Activated CD8-positive, alpha-beta T cell treated with anti-CD3 and anti-CD28 coated beads, Interleukin-2, amount 10 ng/mL, durations not matched to agents 7 days and 5 days (primary cell): ENCODE results near the gene WBP1. TPM values are rescaled to one million over a fixed set of nuclear protein-coding genes. Genes with fewer than 3 reads are reported as not detected.
"Not testable (repeated sequence)": the region's sequence is repeated elsewhere in the genome, so short reads cannot be mapped to it uniquely, and the experiment has no call there.

ENCODE experiments used
- ATAC-seq: fragments of 150-1000 bp; cut with Tn5 transposase; one replicate; pipeline ENCODE4 v1.10.0; 2021; ENCODE audit warnings: moderate library complexity
- CTCF ChIA-PET: fragments of 350-600 bp; sonication (Branson Sonifier 250); formaldehyde crosslinking; loops from one replicate; lab custom pipeline; 2021; ENCODE audit warnings: antibody characterized with exemption; lab: Charles Lee
- POLR2A ChIA-PET: fragments of 350-600 bp; sonication (Branson Sonifier 250); formaldehyde crosslinking; loops from one replicate; lab custom pipeline; 2021; ENCODE audit warnings: antibody characterized with exemption; lab: Charles Lee
- DNase-seq: peaks from one replicate; pipeline ENCODE4 v3.0.0-alpha.2; 2020
- H3K27ac Mint-ChIP-seq: one replicate; pipeline ENCODE4 v1.8.0; 2021; ENCODE audit warnings: mild to moderate bottlenecking, mixed read lengths
- H3K27me3 Mint-ChIP-seq: one replicate; pipeline ENCODE4 v1.8.0; 2021; ENCODE audit warnings: low read depth, mixed read lengths
- H3K36me3 Mint-ChIP-seq: one replicate; pipeline ENCODE4 v1.8.0; 2021; ENCODE audit warnings: low read depth, mixed read lengths
- H3K4me1 Mint-ChIP-seq: one replicate; pipeline ENCODE4 v1.8.0; 2021; ENCODE audit warnings: low read depth, mixed read lengths
- H3K4me3 Mint-ChIP-seq: one replicate; pipeline ENCODE4 v1.8.0; 2021; ENCODE audit warnings: mild to moderate bottlenecking, mixed read lengths
- H3K9me3 Mint-ChIP-seq: one replicate; pipeline ENCODE4 v1.8.0; 2022; ENCODE audit warnings: mixed read lengths; ENCODE audit not compliant: insufficient read depth
- total RNA-seq, 2 experiments: library from RNA; stranded (reverse); gene quantifications; one replicate each; pipeline ENCODE4 v1.2.3, GENCODE V29; 2021

WBP1 gene
- total RNA-seq, 2 experiments from 2014 or later = 34.0 to 34.3 TPM

DNA sequence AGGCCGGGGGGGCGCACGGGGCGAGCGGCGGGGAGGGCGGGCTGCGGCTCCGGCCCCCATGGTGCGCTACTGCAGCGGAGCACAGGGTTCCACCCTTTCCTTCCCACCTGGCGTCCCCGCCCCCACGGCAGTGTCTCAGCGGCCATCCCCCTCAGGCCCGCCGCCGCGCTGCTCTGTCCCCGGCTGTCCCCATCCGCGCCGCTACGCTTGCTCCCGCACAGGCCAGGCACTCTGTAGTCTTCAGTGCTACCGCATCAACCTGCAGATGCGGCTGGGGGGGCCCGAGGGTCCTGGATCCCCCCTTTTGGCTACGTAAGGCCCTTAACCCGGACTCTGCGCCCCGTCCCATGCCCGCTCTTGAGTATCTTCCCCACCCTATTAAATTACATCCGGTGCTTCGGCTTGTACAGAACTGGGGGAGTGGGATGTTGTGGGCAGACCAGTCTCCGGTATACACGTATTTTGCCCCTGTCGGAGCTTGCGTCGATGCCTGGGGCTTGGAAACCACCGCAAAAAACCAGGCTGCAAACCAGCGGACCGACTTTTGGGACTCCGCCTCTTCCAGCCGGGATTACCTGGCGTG is 598 bp upstream of the WBP1 start:
- ATAC-seq = peak; percentile 48
- no peaks in the 10 kb centered on the region for H3K9me3 Mint-ChIP-seq
- H3K4me3 Mint-ChIP-seq = peak overlapping the region; percentile 99
- CTCF ChIA-PET = interaction anchor here (1.0 to 3.9 kb wide), 12 partner anchors 15 to 279 kb away, joined by 3 to 29 read pairs (median 8); partner anchors contain the start of genes AUP1, C2orf81, CCDC142 and HTRA2
- POLR2A ChIA-PET = interaction anchor here (0.7 to 3.1 kb wide), 13 partner anchors 10 to 279 kb away, joined by 3 to 33 read pairs (median 5); partner anchors contain the start of genes AUP1, CCDC142, HTRA2 and MOB1A
- peaks cover 31% of the 10 kb centered on the region for H3K36me3 Mint-ChIP-seq
- H3K4me1 Mint-ChIP-seq = peaks cover 59% of the 10 kb centered on the region
- H3K27me3 Mint-ChIP-seq = no peaks in the 10 kb centered on the region
- peak; percentile 89 for DNase-seq
- H3K27ac Mint-ChIP-seq = peak overlapping the region; percentile 98

DNA sequence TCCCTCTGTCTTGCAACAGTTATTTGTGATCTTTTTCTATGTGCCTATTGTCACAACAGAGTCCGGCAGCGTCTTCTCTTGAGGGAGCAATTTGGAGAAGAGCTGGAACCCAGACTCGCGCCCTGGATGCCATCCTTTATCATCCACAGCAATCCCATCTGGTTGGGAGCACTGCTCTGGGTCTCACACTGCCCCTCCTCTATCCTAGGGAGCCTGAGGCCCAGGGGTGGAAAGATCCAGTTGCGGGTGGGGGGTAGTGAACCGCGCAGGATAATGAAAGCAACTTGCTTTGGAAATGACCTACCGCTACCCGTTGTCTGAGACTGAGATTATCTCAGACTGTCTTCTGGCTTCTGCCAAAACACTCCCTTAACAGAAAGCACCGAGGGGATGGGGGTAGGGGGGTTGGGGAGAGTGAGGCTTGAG is 713 bp downstream of the WBP1 start:
- ATAC-seq = no peak
- Mint-ChIP-seq H3K4me1 (peaks cover 62% of the 10 kb centered on the region), H3K36me3 (peaks cover 37% of the 10 kb centered on the region), H3K4me3 (peak overlapping the region; percentile 99), H3K27ac (peak overlapping the region; percentile 98), H3K9me3 (no peaks in the 10 kb centered on the region), H3K27me3 (no peaks in the 10 kb centered on the region)
- POLR2A ChIA-PET = interaction anchor here (0.7 to 3.1 kb wide), 9 partner anchors 9 to 96 kb away, joined by 3 to 33 read pairs (median 4); partner anchors contain the start of genes AUP1, CCDC142, HTRA2 and MRPL53
- CTCF ChIA-PET = interaction anchor here (0.8 to 3.1 kb wide), 13 partner anchors 8 to 209 kb away, joined by 3 to 29 read pairs (median 4); partner anchors contain the start of genes AUP1, CCDC142, HTRA2 and MRPL53
- no peak for DNase-seq

DNA sequence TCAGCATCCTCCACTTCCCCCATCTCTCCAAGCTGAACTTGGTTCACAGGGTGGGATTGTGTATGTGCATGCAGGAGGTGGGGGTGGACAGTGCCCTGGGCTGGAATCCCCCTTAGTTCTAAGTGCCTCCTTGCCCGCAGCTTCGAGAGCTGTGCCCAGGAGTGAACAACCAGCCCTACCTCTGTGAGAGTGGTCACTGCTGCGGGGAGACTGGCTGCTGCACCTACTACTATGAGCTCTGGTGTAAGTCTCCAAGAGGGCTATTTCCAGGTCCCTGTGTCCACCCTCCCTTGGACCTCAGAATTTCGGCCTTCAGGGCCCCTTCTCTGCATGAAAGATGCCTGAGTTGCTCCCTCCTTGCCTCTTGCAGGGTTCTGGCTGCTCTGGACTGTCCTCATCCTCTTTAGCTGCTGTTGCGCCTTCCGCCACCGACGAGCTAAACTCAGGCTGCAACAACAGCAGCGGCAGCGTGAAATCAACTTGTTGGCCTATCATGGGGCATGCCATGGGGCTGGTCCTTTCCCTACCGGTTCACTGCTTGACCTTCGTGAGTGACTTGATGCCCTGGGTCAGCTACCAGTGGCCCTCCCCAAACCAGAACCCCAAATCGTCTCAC is 1.4 kb downstream of the WBP1 start:
- H3K27ac Mint-ChIP-seq = peak overlapping the region; percentile 98
- H3K4me1 Mint-ChIP-seq = peaks cover 64% of the 10 kb centered on the region
- CTCF ChIA-PET = interaction anchor here (1.0 to 2.8 kb wide), 8 partner anchors 12 to 128 kb away, joined by 3 to 14 read pairs (median 8); partner anchors contain the start of genes AUP1, HTRA2 and MRPL53
- not testable (repeated sequence) for H3K27me3 Mint-ChIP-seq, DNase-seq, H3K9me3 Mint-ChIP-seq, ATAC-seq
- POLR2A ChIA-PET = interaction anchor here (0.8 to 3.1 kb wide), 6 partner anchors 8 to 71 kb away, joined by 3 to 33 read pairs (median 20); partner anchors contain the start of genes AUP1, CCDC142, HTRA2 and MRPL53
- peak overlapping the region; percentile 99 for H3K4me3 Mint-ChIP-seq
- peaks cover 37% of the 10 kb centered on the region for H3K36me3 Mint-ChIP-seq

DNA sequence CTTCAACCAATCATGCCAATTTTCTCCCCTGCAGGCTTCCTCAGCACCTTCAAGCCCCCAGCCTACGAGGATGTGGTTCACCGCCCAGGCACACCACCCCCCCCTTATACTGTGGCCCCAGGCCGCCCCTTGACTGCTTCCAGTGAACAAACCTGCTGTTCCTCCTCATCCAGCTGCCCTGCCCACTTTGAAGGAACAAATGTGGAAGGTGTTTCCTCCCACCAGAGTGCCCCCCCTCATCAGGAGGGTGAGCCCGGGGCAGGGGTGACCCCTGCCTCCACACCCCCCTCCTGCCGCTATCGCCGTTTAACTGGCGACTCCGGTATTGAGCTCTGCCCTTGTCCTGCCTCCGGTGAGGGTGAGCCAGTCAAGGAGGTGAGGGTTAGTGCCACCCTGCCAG is 1.9 kb downstream of the WBP1 start:
- not testable (repeated sequence) for H3K27me3 Mint-ChIP-seq, DNase-seq, ATAC-seq, H3K9me3 Mint-ChIP-seq
- Mint-ChIP-seq H3K4me1 (peaks cover 59% of the 10 kb centered on the region), H3K4me3 (peak overlapping the region; percentile 99), H3K27ac (peak overlapping the region; percentile 52), H3K36me3 (peaks cover 34% of the 10 kb centered on the region)
- ChIA-PET CTCF (interaction anchor here (2.2 kb wide), 1 partner anchor 16 kb away, joined by 11 read pairs; no protein-coding TSS in a partner anchor), POLR2A (interaction anchor here (2.6 kb wide), 2 partner anchors 13 to 70 kb away, joined by 12 to 24 read pairs; partner anchors contain the start of genes AUP1, HTRA2 and MRPL53)

DNA sequence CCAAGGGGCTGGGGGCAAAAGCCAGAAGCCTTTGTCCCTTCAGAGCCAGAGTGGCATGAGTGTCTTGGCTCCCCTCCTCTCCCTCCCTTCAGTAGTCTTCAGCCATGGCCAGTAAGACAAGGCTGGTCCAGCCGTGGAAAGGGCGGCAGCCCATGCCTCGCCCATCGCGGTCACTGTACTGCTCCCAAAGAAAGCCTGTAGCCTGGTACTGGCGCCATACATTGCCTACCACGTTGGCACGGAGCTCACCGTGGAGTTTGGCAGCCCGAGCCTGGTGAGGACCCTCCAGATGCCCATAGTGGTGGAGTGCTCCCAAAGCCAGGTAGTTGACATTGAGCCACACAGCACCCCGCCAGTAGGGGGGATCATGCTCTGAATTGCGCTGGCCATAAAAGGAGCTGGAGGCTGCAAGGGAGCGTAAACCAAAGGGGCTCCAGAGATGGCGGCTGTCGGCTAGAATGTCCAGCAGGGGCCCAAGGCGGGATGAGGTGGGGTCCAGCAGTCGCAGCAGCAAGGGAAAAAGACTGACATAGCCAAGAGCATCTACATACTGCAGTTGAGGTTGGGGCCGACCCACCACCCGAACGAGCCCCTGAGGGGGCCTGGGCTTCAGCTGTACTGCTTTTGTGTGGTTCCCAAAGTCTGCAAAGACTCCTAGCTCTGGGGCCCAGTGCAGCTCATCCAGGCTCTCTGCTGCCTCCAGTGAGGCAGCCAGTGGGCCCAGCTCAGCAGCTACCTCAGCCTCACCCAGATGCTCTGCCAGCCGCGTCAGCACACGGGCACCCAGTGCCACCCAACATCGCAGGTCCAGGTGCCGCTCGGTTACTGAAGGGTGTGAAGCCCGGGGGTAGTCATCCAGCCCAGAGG is 3.2 kb downstream of the WBP1 start:
- ChIA-PET CTCF (interaction anchor here (0.7 to 1.0 kb wide), 4 partner anchors 30 to 127 kb away, joined by 3 to 6 read pairs (median 4); no protein-coding TSS in a partner anchor), POLR2A (interaction anchor here (0.7 to 2.6 kb wide), 3 partner anchors 12 to 20 kb away, joined by 3 to 12 read pairs (median 3); partner anchors contain the start of gene MRPL53)
- Mint-ChIP-seq H3K4me1 (peaks cover 50% of the 10 kb centered on the region), H3K36me3 (peaks cover 26% of the 10 kb centered on the region), H3K9me3 (no peaks in the 10 kb centered on the region), H3K27ac (peak overlapping the region; percentile 30), H3K4me3 (no peak overlapping the region), H3K27me3 (no peaks in the 10 kb centered on the region)
- DNase-seq (no peak), ATAC-seq (no peak)

DNA sequence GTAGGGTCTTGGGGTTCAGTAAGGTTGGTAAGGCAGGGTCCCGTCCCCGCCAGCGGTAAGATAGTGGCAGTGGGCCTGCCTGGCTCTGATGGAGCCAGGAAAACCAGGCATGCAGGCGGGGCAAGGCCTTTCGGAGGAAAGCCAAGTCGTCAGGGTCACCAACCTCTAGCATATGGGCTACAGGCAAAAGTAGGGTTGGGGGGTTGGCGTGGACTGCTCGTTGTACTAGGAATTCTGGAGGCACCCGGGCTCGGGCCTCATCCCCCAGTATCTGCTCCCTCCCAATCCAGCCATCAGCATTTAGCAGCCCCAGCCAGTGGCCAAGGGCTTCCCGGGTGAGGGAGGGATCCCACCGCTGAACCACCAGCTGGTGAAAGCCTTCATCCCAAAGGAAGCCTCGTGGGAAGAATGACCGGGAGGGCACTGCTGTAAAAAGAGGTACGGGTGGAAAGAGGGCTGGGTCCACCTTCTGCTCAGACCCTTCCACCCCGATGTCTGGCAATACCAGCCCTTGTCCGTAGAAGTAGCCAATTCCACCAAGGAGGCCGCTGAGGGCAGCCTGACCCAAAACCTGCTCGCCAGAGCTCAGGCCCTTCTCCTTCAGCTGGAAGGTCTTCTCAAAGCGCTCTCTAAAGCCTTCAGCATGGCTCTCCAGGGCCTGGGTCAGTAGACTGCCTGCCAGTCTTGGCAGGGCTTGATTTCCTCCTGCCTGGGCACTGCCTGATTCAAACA is 4.0 kb downstream of the WBP1 start:
- H3K27me3 Mint-ChIP-seq = no peaks in the 10 kb centered on the region
- ATAC-seq (no peak), DNase-seq (no peak)
- no peak overlapping the region for H3K27ac Mint-ChIP-seq
- H3K9me3 Mint-ChIP-seq = no peaks in the 10 kb centered on the region
- no peak overlapping the region for H3K4me3 Mint-ChIP-seq
- POLR2A ChIA-PET = interaction anchor here (0.7 to 2.6 kb wide), 4 partner anchors 9 to 20 kb away, joined by 3 to 12 read pairs (median 3); partner anchors contain the start of gene MRPL53
- peaks cover 20% of the 10 kb centered on the region for H3K36me3 Mint-ChIP-seq
- CTCF ChIA-PET = interaction anchor here (0.7 to 1.0 kb wide), 4 partner anchors 31 to 126 kb away, joined by 3 to 6 read pairs (median 4); no protein-coding TSS in a partner anchor
- H3K4me1 Mint-ChIP-seq = peaks cover 42% of the 10 kb centered on the region

DNA sequence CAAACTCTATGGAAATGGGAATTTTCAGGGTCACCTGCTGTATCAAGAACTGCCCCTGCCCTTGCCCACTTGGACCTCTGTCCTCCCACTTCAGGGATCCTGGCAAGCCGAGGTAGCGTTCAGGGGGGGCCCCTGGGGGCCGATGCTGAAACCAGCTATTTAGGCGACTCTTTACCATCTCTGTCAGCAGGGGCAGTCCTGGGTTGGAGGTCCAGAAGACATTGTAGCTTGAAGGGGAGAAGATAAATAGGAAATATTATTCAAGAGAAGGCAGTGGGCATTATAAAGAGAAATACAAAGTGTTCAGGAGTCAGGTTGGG is 4.5 kb downstream of the WBP1 start:
- Mint-ChIP-seq H3K4me1 (peaks cover 43% of the 10 kb centered on the region), H3K27me3 (no peaks in the 10 kb centered on the region), H3K27ac (no peak overlapping the region), H3K36me3 (peaks cover 19% of the 10 kb centered on the region), H3K9me3 (no peaks in the 10 kb centered on the region), H3K4me3 (no peak overlapping the region)
- ChIA-PET CTCF (no interaction called here), POLR2A (interaction anchor here (1.0 to 2.6 kb wide), 2 partner anchors 9 to 10 kb away, joined by 3 to 12 read pairs; partner anchors contain the start of gene MRPL53)
- DNase-seq (no peak), ATAC-seq (no peak)

DNA sequence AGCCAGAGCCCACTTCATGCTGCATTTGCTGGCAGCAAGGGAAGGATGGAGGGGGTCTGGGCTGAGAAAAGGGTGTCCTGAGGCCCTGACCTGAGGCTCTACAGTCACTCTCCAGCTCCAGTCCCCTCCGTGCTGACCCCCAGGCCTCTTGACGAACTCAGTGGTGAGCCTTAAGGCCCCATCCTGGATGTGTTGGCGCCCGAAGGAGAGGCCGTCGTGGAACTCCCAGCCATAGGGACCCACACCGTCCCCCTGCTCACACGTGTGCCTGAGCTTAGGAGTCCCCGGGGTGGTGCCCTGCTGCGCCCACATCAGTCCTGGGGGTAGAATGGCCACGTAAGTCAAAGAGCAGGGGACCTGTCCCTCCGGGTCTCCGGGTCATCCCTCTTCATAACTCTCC is 6.2 kb downstream of the WBP1 start:
- peak; percentile 3 for ATAC-seq
- DNase-seq = no peak
- POLR2A ChIA-PET = interaction anchor here (1.1 to 1.5 kb wide), 4 partner anchors 19 to 727 kb away, joined by 3 to 11 read pairs (median 3); partner anchors contain the start of genes AUP1, CCDC142, HTRA2 and TPRKB
- Mint-ChIP-seq H3K27me3 (no peaks in the 10 kb centered on the region), H3K36me3 (peaks cover 18% of the 10 kb centered on the region), H3K9me3 (no peaks in the 10 kb centered on the region), H3K4me3 (peak overlapping the region; percentile 96), H3K27ac (peak overlapping the region; percentile 86), H3K4me1 (peaks cover 38% of the 10 kb centered on the region)
- CTCF ChIA-PET = interaction anchor here (1.0 to 1.7 kb wide), 4 partner anchors 17 to 123 kb away, joined by 3 to 4 read pairs (median 4); no protein-coding TSS in a partner anchor

DNA sequence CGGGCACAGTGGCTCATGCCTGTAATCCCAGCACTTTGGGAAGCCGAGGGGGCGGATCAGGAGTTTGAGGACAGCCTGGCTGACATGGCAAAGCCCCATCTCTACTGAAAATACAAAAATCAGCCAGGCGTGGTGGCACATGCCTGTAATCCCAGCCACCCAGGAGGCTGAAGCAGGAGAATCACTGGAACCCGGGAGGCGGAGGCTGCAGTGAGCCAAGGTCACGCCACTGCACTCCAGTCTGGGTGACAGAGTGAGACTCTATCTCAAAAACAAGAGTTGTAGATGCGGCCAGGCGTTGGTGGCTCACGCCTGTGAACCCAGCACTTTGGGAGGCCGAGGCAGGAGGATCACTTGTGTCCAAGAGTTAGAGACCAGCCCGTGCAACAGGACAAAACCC is 12.5 kb downstream of the WBP1 start:
- H3K27ac Mint-ChIP-seq = peak overlapping the region; percentile 67
- ChIA-PET POLR2A (interaction anchor here (0.6 to 2.9 kb wide), 5 partner anchors 12 to 61 kb away, joined by 3 to 28 read pairs (median 5); partner anchors contain the start of genes INO80B and WBP1), CTCF (interaction anchor here (0.8 to 3.0 kb wide), 3 partner anchors 11 to 61 kb away, joined by 3 to 26 read pairs (median 4); partner anchors contain the start of genes CCDC142 and TTC31)
- H3K9me3 Mint-ChIP-seq, DNase-seq, ATAC-seq, H3K27me3 Mint-ChIP-seq: not testable (repeated sequence)
- H3K4me3 Mint-ChIP-seq = peak overlapping the region; percentile 51
- H3K36me3 Mint-ChIP-seq = peaks cover 39% of the 10 kb centered on the region
- H3K4me1 Mint-ChIP-seq = peaks cover 37% of the 10 kb centered on the region
